Inflammatory macrophage (primary cell): Measurements from ENCODE around the gene SETD1B.
"Not testable (repeated sequence)": the region's sequence is repeated elsewhere in the genome, so short reads cannot be mapped to it uniquely, and the experiment has no call there.

Experiments
- DNase-seq, 2 donors: peaks; one replicate each; pipeline ENCODE4 v3.0.0-alpha.2; 2020 to 2022

Gene SETD1B

DNA sequence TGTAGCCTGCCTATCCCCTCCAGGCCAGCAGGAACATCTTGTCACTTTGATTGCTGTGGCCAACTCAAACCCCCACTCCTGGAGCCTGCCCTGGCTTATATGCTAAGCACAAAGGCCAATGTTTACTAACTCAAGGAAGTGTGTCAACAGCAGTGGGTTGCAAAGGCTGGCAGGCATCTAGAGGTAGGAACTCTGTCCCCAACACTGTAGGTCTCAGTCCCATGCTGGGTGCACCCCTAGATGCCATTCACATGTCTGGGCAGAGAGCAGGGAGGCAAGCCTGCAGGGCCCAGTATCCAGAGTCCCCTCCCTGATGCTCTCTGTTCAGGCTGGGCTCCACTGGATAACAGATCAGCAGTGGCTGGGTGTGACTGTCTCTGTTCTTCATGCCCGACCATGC lies 56.4 kb downstream of the SETD1B start:
- DNase-seq: no peak

DNA sequence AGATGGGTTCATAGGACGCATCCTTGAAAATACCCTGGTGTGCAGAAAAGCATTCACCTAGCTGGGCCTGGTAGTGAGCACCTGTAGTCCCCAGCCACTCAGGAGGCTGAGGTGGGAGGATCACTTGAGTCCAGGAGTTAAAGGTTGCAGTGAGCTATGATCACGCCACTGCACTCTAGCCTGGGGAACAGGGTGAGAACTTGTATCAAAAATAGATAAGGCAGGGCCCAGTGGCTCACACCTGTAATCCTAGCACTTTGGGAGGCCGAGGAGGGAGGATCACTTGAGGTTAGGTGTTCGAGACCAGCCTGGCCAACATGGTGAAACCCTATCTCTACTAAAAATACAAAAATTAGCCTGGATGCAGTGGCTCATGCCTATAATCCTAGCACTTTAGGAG lies 56.9 kb downstream of the SETD1B start:
- DNase-seq: not testable (repeated sequence)

DNA sequence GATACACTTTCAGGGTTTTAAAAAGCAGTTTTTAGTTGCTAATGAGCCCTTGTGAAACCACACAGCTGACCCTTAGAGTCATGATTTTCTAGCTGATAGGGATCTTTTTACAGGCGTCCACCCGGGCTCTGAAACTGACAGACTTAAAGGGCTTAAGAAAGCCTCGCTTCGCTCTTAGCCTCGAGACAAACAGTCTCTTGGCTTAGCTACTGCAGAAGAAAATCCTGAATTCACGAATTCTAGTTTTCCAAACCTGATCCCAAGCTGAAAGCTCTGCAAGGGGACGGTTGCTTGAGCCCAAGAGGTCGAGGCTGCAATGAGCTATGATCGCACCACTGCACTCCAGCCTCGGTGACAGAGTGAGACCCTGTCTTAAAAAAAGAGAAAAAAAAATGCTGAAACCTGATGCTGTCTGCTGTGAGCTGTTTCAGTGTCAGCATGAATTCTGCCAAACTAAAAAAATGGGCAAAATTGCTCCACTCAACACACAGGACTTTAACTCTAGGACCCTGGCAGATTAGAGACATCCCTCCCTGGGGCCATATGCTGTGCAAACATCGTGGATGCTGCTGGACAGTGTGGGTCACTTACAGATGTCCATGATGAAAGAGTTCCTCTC lies 57.9 kb downstream of the SETD1B start:
- no peak for DNase-seq

DNA sequence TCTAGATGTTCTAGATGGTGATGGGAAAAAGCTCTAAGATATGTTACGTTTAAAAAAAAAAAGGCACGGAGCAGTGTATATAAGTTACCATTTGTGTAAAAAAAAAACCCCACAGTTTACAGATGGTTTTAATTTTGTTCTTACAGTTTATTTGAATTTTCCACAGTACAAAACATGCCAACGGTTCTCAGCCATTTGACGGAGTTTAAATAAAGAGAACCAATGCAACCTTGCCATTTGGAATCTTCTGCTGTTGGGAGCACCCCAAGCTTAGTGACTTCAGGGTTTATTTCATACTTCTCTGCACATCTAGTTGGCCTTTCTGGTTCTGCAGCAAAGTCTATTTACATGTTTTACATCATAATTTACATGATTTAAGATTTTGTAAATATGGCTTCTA lies 62.5 kb downstream of the SETD1B start:
- DNase-seq: no peak

DNA sequence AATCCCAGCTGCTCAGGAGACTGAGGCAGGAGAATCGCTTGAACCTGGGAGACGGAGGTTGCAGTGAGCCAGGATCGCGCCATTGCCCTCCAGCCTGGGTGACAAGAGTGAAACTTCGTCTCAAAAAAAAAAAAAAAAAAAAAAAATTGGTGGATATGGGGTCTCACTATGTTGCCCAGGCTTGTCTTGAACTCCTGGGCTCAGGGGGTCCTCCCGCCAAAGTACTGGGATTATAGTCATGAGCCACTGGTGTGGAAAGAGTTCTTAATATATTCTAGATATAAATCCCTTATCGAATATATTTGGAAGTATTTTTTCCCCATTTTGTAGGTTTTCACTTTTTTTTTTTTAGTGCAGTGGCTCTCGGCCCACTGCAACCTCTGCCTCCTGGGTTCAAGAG lies 65.4 kb downstream of the SETD1B start:
- DNase-seq: not testable (repeated sequence)

DNA sequence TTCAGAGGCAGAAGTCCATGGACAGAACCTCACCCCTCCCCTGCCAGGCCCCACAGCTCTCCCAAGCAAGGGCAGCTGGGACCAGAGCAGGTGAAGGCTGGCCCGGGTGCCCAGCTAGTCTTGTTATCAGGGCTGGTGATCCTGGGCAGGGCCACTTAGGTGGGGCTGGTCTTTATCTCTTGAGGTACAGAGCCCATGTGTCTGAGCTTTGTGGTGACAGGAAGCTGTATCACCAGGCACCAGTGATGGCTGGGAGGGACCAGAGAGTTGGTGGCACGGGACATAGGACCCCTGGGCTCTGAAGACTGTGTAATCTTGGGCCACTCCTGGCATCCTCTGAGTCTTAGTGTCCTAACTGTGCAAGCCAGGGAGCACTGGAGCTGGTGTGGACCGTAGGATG lies 67.7 kb downstream of the SETD1B start:
- no peak for DNase-seq

DNA sequence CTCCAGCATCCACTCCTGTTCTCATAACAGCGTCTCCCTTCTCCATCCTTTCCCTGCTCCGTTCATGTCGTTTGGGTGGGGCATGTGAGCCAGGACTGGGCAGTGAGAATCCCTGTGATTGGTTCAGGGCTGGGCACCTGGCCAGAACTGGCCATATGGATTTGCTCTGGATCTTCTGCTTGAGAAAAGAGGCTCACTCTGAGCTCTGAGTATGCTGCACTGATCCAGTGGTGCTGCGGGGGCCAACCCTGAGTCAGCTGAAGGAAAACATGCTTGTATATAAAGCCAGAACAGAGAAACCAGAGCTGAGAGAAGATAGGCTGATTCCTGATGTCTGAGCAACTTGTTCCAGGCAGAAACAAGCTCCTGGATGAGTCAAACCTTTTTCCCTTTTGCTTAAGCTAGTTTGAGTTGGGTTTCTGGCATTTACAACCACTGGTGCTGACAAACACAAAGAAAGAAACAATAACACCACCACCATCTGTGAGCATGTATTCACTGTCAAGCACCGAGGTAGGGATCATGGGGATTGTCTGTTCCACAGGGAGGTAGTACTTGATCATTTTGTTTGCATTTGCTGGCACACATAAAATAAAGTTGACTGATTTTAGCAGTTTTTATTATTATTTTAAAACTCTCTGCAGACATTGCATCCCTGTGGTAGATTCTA lies 68.9 kb downstream of the SETD1B start:
- DNase-seq: no peak

DNA sequence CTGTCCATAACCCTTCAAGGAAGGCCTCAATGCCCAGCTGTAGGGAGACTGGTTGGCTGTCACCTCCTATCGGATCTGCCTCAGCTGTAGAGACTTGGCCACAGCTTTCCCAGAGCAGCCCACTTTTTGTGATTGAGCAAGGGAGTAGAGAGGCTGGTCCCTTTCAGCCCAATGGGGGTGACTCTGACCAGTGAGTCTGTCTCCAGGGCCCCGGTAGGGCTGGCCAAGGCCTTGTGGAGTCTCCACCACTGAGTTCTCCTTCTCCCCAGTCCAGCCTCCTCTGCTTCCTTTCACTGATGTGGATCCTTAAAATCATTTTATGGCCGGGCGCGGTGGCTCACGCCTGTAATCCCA lies 69.4 kb downstream of the SETD1B start:
- DNase-seq: peak in 1 of 2 donors; percentile 20

DNA sequence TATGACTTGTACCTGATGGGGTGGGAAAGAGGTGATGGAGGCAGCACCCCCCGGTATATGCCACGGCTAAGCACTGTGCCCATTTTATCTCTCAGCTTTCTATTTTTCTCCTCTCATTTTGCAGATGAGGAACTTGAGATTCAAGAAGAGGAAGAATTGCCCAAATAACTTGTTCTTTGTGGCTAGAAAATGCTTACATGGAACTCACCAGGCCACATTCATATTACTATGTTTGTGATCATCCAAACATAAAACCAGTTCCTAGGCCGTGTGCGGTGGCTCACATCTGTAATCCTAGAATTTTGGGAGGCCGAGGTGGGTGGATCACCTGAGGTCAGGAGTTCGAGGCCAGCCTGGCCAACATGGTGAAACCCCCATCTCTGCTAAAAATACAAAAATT lies 70.3 kb downstream of the SETD1B start:
- DNase-seq: peak; percentile 36 to 66

DNA sequence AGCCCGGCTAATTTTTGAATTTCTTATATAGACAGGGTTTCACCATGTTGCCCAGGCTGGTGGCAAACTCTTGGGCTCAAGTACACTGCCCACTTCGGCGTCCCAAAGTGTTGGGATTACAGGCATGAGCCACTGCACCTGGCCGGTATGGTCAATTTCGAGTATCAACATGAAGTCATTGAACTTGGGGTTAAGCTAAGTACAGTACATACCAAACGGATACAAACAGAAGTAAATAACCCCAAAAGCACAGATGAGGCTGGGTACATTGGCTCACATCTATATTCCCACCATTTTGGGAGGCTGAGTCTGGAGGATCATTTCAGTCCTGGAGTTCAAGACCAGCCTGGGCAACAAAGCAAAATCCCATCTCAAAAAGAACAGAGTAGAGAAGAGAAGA lies 71.8 kb downstream of the SETD1B start:
- DNase-seq: no peak

DNA sequence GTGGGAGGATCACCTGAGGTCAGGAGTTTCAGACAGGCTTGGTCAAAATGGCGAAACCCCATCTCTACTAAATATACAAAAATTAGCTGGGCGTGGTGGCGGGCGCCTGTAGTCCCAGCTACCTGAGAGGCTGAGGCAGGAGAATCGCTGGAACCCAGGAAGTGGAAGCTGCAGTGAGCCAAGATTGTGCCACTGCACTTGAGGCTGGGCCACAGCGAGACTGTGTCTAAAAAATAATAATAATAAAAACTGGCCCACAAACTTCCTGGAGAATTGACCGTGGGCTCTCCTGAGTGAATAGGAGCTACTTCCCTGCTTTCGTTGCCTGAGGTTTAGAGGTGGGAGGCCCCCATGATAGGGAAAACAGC lies 72.3 kb downstream of the SETD1B start:
- DNase-seq: not testable (repeated sequence)
